NCI-H2029 treated with DMSO at 0.1 percent for 48 hours (cell line): Measurements from ENCODE around the gene NOTCH2.
"Not testable (repeated sequence)": the region's sequence is repeated elsewhere in the genome, so short reads cannot be mapped to it uniquely, and the experiment has no call there.

Source experiments
- DNase-seq: peaks from one replicate; lab custom pipeline; 2025; lab: John Stamatoyannopoulos, UW

The NOTCH2 gene

DNA sequence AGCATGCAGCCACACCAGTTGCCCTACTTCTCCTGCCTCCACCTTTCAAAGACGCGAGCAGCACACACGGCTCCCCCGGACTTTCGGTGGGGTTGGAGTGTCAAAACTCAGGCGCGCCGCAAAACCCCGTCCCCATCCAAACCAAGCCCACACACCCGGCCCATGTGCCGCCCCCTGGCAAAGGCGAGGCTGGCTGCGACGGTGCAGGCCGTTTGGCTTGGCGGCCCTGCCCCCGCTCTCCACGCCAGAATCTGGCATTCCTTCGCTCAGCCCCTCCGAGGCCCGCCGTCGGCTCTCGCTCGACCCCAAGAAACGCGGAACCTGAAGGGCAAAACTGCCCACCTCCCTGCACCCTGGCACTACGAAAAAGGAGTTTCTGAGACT, 787 bp downstream of the NOTCH2 start:
- DNase-seq = not testable (repeated sequence)

DNA sequence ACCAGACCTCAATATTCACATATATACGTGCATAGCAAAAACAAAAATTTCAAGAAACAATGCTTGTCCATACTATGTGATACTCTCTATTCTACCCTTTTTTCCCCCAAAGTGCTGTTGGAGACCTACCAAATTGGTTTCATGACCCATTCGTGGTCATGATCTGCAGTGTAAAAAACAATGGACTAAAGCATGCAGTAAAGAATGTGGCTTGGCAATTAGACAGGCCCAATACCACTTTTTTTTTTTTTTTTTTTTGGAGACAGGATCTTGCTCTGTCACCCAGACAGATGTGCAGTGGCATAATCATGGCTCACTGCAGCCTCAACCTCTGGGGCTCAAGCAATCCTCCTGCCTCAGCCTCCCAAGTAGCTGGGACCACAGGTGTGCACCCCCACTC, 21.3 kb downstream of the NOTCH2 start:
- not testable (repeated sequence) for DNase-seq

DNA sequence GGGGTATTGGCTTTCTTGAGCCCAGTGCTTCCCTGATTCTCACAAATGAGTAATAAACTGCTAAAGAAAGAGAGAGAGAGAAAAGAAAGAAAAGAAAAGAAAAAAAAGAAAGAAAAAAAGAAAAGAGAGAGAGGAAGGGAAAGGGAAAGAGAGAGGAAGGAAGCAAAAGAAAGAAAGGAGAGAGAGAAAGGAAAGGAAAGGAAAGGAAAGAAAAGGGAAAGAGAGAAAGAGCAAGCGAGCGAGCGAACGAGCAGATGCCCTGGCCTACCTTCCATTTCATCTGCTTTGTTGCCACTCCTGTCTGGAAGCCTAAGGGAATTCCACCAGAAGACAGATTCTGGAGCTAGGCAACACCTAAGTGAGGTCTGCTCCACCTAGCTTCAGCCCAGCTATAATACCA, 27.7 kb downstream of the NOTCH2 start:
- DNase-seq = not testable (repeated sequence)

DNA sequence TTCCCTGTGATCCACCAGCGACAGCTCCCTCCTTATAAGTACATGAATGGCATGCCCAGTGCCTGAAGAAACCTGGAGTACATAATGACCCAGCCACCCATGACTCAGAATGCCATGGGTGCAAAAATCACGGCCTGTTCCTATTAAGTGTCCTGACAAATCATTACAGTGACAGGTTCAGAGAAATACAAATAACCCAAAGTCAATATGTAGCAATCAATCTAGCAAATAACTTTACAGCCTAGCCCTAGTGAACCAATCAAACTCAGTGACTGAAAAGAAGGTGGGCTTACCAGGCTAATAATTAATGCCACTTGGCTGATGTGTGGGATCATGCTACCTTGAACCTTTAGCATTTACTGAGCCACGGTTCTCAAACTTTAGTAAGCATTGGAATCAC, 37.2 kb downstream of the NOTCH2 start:
- not testable (repeated sequence) for DNase-seq

DNA sequence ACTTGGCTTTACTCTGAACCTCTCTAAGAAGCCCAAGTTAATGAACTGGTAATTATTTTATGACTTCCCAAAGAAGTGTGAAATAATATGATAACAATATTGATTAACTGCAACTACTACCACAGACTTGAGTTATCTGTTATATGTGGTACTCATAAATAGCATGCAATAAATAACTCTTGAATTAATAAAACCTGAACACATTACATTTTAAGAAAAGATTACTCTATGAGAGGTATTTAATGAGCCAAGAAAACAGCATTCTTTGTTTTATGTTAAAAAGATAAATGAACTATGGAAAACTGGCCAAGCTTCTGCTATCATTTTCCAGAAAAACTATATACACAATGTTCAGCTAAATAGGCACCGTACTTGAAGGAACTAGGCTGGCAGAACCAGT, 45.7 kb downstream of the NOTCH2 start:
- DNase-seq = not testable (repeated sequence)

DNA sequence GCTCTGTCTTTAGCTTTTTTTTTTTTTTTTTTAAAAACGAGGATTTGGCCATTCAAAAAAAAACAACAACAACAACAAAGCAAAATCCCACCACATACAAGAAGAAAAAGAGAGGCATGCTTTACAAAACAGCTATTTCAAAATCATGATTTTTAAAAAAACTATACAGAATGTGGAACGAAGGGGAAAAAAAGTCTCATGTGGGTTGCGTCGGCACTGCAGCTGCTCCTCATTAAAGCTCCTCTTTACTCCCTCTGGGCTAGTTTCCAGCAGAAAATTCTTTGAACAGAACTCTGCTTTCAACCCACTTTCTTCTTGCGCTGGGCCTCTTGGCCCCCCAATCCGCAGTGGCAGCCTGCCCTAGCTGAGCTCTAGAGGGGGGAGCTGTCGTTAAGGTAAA, 54.5 kb downstream of the NOTCH2 start:
- DNase-seq = not testable (repeated sequence)

DNA sequence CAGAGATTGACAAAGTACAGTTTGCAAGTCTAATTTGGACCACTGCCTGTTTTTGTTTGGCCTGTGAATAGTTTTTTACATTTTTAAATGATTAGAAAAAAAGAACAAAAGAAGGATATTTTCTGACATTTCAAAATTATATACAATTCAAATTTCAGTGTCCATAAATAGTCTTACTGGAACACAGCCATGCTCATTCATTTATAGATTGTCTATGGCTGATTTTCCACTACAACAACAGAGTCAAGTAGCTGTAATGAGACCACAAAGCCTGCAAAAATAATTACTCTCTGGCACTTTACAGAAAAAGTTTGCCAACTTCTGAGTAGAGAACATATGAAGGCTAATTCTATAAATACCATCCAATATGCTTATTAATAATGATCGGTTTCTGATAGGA, 61.1 kb downstream of the NOTCH2 start:
- DNase-seq = not testable (repeated sequence)

DNA sequence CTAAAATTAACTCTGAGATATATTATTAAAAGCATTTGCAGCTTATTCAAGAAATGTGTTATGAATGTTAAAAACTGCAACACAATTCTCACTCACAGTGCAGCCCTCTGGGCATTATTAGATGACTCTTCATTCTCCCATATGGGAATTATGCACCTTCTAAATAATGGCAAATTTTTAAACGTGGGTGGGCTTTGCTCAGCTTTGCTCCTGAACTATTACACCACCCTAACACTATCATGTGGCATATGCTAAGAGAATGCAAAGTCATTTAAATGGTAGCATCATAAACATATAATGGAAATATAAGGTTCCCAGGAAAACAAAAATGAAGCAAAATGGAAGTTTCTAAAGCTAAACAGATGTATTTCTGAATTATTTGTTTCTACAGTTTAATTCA, 61.6 kb downstream of the NOTCH2 start:
- DNase-seq = not testable (repeated sequence)

DNA sequence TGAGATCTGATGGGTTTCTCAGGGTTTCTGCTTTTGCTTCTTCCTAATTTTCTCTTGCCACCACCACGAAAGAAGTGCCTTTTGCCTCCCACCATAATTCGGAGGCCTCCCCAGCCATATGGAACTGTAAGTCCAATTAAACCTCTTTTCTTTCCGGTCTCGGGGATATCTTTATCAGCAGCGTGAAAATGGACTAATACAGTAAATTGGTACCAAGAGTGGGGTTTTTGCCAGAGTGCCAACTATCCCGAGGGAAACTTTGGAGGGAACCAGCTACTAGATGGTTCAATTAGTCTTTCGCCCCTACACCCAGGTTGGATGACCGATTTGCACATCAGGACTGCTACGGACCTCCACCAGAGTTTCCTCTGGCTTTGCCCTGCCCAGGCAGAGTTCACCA, 68.4 kb downstream of the NOTCH2 start:
- DNase-seq = not testable (repeated sequence)

DNA sequence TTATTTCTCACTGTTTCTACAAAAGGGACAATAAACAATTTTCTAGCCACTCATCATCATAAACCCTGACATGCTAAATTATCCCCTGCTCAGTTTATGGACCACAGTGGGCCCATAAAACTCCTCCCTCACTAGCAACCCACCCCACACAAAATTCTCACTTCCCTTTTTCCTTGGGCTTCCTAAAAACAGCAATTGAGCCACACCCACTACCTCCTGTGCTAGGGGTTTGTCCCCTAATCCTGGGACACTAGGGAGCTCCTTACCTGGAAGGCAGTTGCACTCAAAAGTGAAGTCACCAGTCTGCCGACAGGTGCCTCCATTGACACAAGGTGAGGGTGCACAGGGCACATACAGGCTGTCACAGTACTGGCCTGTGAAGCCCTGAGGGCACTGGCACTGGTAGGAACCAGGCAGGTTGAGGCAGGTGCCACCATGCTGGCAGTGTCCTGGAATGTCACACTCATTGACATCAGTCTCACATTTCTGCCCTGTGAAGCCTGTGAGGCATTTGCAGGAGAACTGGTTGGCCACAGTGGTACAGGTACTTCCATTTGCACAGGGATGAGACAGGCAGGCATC, 72.6 kb downstream of the NOTCH2 start:
- not testable (repeated sequence) for DNase-seq

DNA sequence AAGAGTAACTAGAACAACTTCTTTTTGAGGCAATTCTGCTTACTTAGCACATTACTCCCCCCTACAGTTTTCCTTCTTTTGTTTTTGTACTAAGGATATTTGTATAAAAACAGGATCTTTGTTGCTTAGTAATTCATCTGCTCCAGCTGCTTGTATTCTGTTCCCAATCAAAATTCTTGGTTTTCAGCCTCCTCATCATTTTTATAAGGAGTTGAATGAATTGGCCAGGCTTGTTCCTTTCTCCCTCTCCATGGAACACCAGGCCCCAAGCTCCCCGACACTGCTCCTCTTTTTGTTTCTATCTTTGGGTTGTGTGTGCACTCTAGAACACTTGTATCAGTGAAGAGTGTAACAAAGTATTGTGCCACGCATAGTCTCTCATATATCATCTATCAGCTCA, 73.5 kb downstream of the NOTCH2 start:
- not testable (repeated sequence) for DNase-seq

DNA sequence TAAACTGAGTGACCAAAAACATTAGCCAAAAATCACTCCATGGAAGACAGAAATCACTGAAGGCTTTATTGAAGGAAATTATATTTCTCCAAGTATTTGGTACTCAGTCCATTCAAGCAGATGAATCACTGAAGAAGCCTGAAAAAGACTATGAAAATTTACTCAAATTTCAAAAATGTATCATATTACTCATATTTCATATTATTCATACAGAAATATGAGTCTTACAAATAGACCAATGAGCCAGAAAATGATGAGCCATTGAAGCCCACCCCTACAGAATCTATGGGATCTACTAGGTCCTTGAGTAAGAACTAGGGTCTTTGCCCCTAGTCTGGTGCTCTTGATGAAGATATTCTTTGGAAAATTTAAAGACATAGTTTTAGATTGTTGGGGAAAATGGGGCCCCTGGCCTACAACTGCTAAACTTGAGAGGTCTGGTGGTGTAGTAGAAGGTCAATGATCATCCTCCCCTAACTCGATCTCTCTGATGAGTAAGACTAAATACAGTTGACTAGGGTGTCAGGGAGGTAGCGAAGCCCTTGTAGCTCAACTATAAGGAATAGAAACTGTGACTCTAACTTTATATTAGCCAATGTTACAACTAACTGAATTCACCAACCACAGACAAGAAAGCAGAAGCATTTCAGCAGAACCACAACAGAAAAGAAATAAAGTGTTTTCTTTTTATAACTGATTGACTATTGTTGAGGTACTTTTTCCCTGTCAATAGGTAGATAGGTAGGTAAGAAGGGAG, 81.0 kb downstream of the NOTCH2 start:
- no peak for DNase-seq

DNA sequence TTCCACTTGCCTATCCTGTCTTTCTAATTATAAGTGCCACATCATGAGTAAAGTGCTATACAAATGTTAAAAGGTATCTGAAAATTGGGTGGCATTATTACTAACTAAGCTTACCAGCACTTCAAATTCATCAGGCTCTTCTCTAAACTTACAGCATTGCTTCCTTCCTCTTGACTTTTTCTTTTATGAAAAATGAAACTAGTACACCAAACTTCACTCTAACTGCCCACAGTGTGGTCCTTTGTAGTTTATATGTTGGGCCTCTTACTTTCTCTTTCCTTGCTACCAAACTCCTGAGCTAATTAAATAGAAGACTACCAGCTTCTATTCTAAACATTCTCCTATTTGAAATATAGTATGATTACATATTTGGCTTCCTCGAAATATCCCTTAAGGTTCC, 81.8 kb downstream of the NOTCH2 start:
- no peak for DNase-seq

DNA sequence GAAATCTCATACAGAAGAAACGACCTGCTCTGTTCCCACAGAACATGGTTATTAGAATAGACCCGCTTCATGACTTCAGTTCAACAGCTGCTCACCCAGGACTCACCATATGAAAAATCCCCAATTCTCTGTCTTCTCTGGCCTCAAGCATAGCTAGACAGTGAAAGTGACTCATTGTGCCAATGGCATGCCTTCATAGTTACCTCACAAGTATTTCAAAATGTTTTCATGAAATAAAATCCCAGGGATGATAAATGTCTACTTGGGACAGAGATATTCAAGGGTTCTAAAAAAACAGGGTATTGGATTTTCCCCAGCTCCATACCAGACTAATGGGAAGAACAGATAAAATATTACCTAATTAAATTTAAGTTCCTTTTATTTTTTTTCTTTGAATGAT, 82.3 kb downstream of the NOTCH2 start:
- DNase-seq = no peak

DNA sequence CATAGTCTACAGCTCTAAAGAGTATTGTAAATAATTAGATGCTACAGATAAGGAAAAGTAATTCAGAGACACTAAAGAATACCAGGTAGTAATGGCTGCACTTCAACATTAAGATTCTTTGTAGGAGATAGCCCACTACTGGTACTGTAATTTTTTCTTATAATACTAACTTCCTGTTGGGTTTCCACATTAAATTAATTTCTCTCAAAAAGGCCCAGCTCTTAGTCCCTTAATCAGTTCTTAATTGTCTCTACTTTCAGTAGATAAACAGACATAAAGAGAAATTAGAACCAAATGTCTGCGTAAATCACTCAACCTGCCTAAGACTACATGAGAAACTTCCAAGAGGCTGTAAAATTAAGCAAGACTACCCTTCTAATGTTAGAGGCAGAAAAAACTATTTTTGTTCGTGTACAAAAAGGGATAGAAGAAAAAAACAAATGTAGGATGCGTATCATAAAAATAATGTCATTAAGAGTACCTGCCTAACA, 83.4 kb downstream of the NOTCH2 start:
- DNase-seq = no peak

DNA sequence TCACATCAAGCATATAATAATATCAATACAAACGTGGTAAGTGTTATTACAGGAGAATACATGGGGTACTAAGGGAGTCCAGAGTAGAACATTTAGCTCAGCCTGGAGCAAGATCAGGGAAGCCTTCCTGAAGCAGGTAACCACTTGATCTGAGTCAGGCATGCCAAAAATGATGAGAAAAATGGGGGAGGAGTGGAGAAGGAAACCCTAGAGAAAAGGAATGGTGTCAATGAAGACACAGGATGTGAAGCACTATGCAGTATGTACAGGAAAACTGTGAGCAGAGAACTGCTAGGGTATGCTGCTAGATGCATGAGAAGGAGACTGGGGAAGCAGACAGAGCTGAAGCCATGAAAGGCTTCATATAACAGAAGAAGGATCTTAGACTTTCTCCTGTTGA, 84.7 kb downstream of the NOTCH2 start:
- DNase-seq = no peak

DNA sequence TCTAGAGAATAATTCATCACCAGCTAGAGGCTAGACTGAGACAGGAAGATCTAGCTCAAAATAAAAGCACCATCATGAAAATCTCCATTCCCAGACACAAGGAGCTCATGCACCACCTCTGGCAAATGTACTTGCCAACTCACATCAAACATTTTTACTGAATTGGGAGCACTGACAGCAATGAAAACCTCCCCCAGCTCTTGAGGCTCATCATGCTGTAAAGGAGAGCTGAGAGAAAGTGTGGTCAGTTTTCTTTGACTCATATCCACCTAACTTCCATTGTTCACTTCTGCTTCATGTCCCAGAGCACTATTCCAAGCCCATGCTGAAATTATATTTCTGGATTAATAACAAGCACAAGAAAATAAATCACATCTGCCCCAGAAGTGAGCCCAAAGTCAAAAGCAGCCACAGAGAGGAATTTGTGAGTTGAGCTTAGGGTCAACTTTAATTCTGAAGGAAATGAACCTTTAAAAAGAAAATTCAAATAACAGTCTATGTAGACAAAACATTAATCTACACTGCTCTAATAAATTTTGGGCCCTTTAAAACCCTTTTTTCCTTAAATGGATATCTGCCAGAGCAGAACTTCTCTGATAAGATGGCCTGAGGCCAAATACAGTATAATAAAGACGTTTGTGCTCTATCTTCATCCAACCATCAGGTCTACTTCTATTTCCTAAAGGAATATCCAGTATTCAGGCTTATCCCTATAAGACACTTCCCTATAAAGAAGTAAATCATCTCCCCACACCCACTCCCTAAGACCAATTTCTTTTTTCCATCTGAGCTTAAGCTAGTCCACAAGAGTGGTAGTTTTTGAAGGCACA, 87.3 kb downstream of the NOTCH2 start:
- DNase-seq = no peak

DNA sequence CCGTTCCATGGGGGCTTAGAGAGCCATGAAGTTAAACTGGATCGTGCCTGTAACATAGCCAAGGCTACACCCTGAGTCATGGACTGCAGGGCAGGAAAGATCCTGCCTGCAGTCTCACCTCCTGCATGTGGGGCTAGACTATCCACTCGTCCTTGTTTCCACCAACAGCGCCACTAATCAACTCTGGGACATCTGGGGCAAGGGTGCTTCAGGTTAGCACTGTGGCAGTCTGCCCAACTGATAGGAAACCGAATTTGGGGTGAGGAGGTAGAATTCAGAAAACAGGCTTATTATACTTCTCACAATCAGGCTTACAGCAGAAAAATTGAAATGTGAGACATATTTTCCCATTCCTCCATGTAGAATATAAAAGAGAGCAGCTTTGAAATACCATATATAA, 88.0 kb downstream of the NOTCH2 start:
- no peak for DNase-seq

DNA sequence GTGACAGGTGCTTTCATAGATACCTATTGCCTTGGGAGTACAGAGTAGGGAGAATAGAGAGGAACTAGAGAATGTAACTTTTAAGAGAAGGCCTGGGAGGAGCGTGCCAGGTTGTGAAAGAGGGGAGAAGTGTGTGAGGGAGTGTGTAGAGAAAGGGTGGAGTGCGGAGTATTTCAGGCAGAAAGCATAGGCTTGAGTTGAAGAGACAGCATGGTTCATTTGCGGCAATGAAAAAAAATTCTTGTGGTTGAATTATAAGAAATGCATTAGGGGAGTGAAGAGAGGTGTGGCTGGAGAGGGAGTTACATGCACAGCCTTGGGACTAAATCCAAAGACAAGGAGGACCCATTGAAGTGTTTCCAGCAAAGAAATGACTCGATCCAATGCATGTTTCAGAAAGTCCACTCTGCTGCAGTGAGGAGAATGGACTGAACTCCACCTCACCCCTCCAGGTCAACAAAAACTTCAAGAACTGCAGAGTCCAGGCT, 91.4 kb downstream of the NOTCH2 start:
- no peak for DNase-seq

DNA sequence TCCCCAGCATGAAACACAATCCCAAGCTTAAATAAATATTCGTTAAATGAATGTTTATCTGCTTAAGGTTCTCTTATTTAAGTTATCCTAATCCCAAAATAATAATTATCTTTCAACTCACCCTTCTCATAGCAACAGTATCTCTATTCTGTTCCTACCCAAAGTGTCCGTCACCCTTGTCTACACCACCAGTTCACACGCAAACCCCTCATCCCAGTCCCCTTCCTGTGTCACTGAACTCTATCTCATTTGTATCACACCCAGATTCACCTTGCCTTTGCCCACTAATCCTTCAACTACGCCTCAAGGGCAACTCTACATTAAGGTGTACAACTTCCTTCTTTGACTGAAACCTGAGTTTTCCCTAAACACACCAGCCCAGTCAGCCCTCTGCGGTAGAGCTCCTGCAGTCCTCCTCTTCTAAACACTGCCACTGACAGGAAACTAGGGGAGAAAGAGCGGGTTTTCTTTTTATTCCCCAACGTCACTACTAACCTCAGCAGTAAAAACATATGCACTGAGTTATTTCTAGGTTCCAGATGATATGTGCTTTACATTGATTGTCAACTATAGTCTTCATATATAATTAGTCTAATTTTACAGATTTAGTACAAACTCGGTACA, 92.2 kb downstream of the NOTCH2 start:
- not testable (repeated sequence) for DNase-seq

DNA sequence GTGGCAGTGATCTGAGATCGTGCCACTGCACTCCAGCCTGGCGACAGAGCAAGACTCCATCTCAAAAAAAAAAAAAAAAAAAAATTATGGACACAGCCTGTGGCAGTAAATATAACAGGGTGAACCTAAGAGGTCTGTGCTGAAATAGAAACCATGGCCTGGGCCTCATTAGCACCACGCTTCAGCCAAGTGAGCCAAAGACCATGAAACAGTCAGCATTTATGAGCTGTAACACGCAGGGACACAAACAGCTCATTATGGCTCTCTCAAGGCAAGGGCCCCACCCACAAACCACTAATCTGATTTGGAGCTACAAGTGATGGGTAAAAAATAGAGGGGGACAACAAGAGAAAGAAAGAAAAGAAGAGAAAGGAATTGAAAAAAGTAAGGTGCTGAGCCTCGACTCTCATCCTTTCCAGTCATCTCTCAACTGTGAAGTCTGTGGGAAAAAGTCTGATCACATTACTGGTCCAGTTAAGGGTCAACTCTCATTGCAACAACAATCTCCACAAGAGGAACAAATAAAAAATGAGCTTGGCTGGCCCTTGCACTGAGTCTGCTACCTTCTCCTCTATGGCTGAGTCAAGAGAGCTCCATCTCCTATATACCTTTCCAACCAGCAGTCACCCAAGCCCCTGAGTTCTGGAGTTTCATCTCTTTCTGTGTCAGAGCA, 93.7 kb downstream of the NOTCH2 start:
- not testable (repeated sequence) for DNase-seq

DNA sequence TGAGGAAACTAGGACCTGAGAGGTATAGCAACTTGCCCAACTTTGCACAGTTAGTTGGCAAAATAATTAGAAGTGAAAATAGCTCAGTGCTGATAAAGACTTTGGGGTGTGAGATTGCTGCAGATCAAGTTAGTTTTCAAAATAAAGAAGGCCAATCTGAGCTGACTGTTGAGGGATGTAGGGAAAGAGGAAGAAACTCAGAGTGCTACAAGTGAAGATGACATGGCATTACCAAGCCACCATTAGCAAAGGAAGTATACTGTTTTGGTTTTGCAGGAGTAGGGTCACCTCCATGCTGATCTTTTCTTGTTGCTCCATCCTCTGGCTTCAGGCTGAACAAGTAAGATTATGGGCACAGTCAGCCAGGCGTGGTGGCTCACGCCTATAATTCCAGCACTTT, 94.5 kb downstream of the NOTCH2 start:
- no peak for DNase-seq
